Astrocyte (in vitro differentiated cells and primary cell): ENCODE measurements around the gene PCGF2.

Experiments used
- EZH2 ChIP-seq: IDR thresholded peaks from 2 replicates; pipeline ENCODE4 v1.6.1; 2012; ENCODE audit warnings: mild to moderate bottlenecking, low read length, inconsistent platforms; ENCODE audit not compliant: insufficient read depth
- TF ChIP-seq, protein P1 (sequence below): IDR thresholded peaks from 2 replicates; pipeline ENCODE4 v1.5.1; 2011; ENCODE audit warnings: low read depth, mild to moderate bottlenecking, inconsistent platforms, low read length, moderate library complexity; ENCODE audit not compliant: insufficient read depth

DNA sequence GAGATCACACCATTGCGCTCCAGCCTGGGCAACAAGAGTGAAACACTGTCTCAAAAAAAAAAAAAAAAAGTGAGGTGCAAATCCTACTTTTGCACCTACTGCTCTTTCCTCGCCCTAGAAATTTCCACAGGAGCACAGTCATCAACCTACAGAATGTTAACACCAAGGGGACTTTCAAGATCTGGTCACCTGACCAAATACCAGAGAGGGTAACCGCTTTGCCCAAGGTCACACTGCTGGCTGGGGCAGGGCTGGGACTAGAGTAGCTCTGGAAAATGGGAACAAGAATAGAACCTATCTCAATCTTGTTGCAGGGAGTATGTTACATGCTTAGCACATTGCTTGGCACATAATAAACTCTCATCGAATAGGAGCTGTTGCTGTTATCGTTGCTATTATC is 49.4 kb downstream of the PCGF2 start:
- no peak for TF ChIP-seq EZH2
- TF ChIP-seq, protein P1, sequence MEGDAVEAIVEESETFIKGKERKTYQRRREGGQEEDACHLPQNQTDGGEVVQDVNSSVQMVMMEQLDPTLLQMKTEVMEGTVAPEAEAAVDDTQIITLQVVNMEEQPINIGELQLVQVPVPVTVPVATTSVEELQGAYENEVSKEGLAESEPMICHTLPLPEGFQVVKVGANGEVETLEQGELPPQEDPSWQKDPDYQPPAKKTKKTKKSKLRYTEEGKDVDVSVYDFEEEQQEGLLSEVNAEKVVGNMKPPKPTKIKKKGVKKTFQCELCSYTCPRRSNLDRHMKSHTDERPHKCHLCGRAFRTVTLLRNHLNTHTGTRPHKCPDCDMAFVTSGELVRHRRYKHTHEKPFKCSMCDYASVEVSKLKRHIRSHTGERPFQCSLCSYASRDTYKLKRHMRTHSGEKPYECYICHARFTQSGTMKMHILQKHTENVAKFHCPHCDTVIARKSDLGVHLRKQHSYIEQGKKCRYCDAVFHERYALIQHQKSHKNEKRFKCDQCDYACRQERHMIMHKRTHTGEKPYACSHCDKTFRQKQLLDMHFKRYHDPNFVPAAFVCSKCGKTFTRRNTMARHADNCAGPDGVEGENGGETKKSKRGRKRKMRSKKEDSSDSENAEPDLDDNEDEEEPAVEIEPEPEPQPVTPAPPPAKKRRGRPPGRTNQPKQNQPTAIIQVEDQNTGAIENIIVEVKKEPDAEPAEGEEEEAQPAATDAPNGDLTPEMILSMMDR, result no peak
